ENCODE results near the gene KIAA0319L. TPM values are rescaled to one million over a fixed set of nuclear protein-coding genes. Genes with fewer than 3 reads are reported as not detected.

Gene KIAA0319L
- total RNA-seq, 1 experiment from 2014 or later = 46.4 TPM

DNA sequence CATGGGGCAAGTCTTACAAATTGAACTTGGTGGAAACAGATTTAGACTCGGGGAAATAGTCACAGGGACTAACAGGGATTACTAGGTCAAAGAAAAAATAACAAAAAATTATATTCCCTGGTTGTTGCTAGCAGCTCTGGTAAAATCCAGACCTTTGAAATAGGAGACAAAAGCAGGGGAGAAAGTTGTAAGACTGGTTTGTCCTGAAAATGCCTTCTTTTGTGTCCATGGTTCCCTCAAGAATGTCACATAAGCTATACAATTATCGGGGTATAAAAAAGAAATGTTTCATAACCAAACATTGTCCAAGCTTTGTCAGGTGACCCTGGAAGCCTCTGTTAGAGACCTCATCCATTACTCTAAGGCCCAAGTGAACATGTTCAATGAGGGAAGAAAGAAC lies 33.1 kb downstream of the KIAA0319L start:
- no CpG with 5 or more reads among the region's 2 CpGs for WGBS (ENCODE audit: extremely low coverage, insufficient read length, low lambda C conversion rate)
- Histone ChIP-seq H3K23ac (ENCODE audit: insufficient read length, low read depth, low read length) (no peak overlapping the region), H3K14ac (ENCODE audit: insufficient read depth, low read length) (no peak overlapping the region), H2BK120ac (ENCODE audit: low read depth, low read length, poor library complexity, severe bottlenecking) (no peak overlapping the region), H2BK12ac (ENCODE audit: insufficient read length, low read depth, low read length) (no peak overlapping the region), H3K56ac (ENCODE audit: insufficient read length, low read depth, low read length) (no peak overlapping the region), H3K4ac (ENCODE audit: low read depth, low read length) (no peak overlapping the region), H3K79me1 (ENCODE audit: insufficient read depth, low read depth, low read length, poor library complexity, severe bottlenecking) (no peaks in the 10 kb centered on the region), H4K5ac (ENCODE audit: insufficient read length, low read depth, low read length) (no peak overlapping the region), H3K23me2 (ENCODE audit: insufficient read length, low read depth, low read length, poor library complexity, severe bottlenecking) (no peaks in the 10 kb centered on the region), H3K9me3 (ENCODE audit: control insufficient read depth, low read depth, low read length) (no peaks in the 10 kb centered on the region), H3K4me2 (ENCODE audit: insufficient read depth, insufficient read length, low read length) (no peak overlapping the region), H2AK5ac (ENCODE audit: insufficient read length, low read length) (no peak overlapping the region), H3K4me1 (ENCODE audit: insufficient read depth, low read length) (peaks cover 4% of the 10 kb centered on the region; the same call in 1 of the 2 replicates), H3K18ac (ENCODE audit: insufficient read length, low read depth, low read length) (no peak overlapping the region), H4K91ac (ENCODE audit: insufficient read length, low read depth, low read length) (no peak overlapping the region), H2BK5ac (ENCODE audit: insufficient read length, low read length) (no peak overlapping the region), H3K79me2 (ENCODE audit: insufficient read depth, low read length) (no peaks in the 10 kb centered on the region), H4K8ac (replicated peaks; ENCODE audit: insufficient read length, low read depth, low read length) (no peak overlapping the region), H2BK15ac (ENCODE audit: low read depth, low read length) (no peak overlapping the region), H2AFZ (ENCODE audit: low read length) (no peak overlapping the region), H4K20me1 (ENCODE audit: control insufficient read depth, insufficient read depth, insufficient read length) (no peaks in the 10 kb centered on the region), H3K9ac (ENCODE audit: extremely low read depth, insufficient read length, low read length) (no peak overlapping the region), H3K27ac (ENCODE audit: insufficient read length, low read depth, low read length) (no peak overlapping the region), H3T11ph (ENCODE audit: low read length) (no peak overlapping the region), H3K27me3 (ENCODE audit: insufficient read depth, low read length) (no peaks in the 10 kb centered on the region), H2BK20ac (ENCODE audit: low read depth, low read length, poor library complexity, severe bottlenecking) (no peak overlapping the region)
- Mint-ChIP-seq H3K4me1 (peaks cover 17 to 19% of the 10 kb centered on the region in 2 experiments), H3K27me3 (ENCODE audit: low read depth) (no peaks in the 10 kb centered on the region), H3K36me3 (ENCODE audit: insufficient read depth in 1 of 3, low read depth in 3 of 3) (peaks cover 18 to 22% (median 20%) of the 10 kb centered on the region in 3 experiments), H3K9me3 (peaks cover 7 to 8% of the 10 kb centered on the region in 2 experiments; a peak in 4 of 5 replicates), H3K4me3 (no peak overlapping the region), H3K27ac (no peak overlapping the region; a peak in 1 of 7 replicates)
- TF ChIP-seq, protein P1, sequence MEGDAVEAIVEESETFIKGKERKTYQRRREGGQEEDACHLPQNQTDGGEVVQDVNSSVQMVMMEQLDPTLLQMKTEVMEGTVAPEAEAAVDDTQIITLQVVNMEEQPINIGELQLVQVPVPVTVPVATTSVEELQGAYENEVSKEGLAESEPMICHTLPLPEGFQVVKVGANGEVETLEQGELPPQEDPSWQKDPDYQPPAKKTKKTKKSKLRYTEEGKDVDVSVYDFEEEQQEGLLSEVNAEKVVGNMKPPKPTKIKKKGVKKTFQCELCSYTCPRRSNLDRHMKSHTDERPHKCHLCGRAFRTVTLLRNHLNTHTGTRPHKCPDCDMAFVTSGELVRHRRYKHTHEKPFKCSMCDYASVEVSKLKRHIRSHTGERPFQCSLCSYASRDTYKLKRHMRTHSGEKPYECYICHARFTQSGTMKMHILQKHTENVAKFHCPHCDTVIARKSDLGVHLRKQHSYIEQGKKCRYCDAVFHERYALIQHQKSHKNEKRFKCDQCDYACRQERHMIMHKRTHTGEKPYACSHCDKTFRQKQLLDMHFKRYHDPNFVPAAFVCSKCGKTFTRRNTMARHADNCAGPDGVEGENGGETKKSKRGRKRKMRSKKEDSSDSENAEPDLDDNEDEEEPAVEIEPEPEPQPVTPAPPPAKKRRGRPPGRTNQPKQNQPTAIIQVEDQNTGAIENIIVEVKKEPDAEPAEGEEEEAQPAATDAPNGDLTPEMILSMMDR (conservative IDR thresholded peaks at IDR 0.05) = no peak
- DNase-seq = no peak

Measured in H9 (cell line).